ENCODE results near the gene TMEM132D. TPM values are rescaled to one million over a fixed set of nuclear protein-coding genes. Genes with fewer than 3 reads are reported as not detected.

The TMEM132D gene
- total and polyA plus RNA-seq, 2 donors (not counting 3 experiments of a cell fraction or from before 2014, with no cell fraction given): not detected

- Histone ChIP-seq H3K4me2 (ENCODE audit: insufficient read depth, low read length) (no peak overlapping the region), H3K36me3 (ENCODE audit: control insufficient read depth in 2 of 2, extremely low read depth in 1 of 2, insufficient read depth in 2 of 2, low read length in 2 of 2) (no peaks in the 10 kb centered on the region), H3K4me3 (replicated peaks in 1 of 3; ENCODE audit: insufficient read depth in 1 of 3, low read depth in 1 of 3, low read length in 3 of 3) (no peak overlapping the region), H3K27ac (ENCODE audit: insufficient read depth, low read depth, low read length) (no peak overlapping the region), H2AFZ (ENCODE audit: low read depth, low read length) (no peak overlapping the region), H3K9me3 (replicated peaks; ENCODE audit: control insufficient read depth, insufficient read depth, low read length) (peaks cover 2% of the 10 kb centered on the region), H3K79me2 (ENCODE audit: control insufficient read depth, insufficient read depth, low read length) (no peaks in the 10 kb centered on the region), H3K27me3 (ENCODE audit: control insufficient read depth in 2 of 2, insufficient read depth in 2 of 2, low read length in 2 of 2) (no peaks in the 10 kb centered on the region), H3K9ac (replicated peaks; ENCODE audit: extremely low read depth, insufficient read depth, low read length) (no peak overlapping the region), H3K4me1 (ENCODE audit: control insufficient read depth, extremely low read depth, insufficient read depth, low read length) (no peaks in the 10 kb centered on the region), H4K20me1 (replicated peaks; ENCODE audit: control insufficient read depth, extremely low read depth, insufficient read depth, low read length) (no peaks in the 10 kb centered on the region), H3K9me1 (replicated peaks; ENCODE audit: control insufficient read depth, extremely low read depth, insufficient read depth, low read length) (no peaks in the 10 kb centered on the region)
- FAIRE-seq (no peak), DNase-seq (ENCODE audit: low read depth, low spot score) (no peak)
- TF ChIP-seq GATA2 (IDR thresholded peaks at IDR 0.05; ENCODE audit: insufficient read depth, insufficient read length, low read depth, low read length): no peak
- no peak for TF ChIP-seq JUN (IDR thresholded peaks at IDR 0.05; ENCODE audit: borderline replicate concordance, insufficient read depth, insufficient read length, low read depth)
- no peak for TF ChIP-seq EZH2 (IDR thresholded peaks at IDR 0.05; ENCODE audit: borderline replicate concordance, low read depth, low read length, severe bottlenecking)
- no peak for TF ChIP-seq MYC (IDR thresholded peaks at IDR 0.05; ENCODE audit: low read depth, low read length)
- no peak for TF ChIP-seq FOS (IDR thresholded peaks at IDR 0.05; ENCODE audit: borderline replicate concordance, insufficient read depth, low read length)
- TF ChIP-seq POLR2A (IDR thresholded peaks at IDR 0.05; ENCODE audit: low read depth, low read length): no peak
- TF ChIP-seq POLR2AphosphoS5 (IDR thresholded peaks at IDR 0.05; ENCODE audit: insufficient read depth, low read depth, low read length): no peak
- no peak for TF ChIP-seq CTCF (IDR thresholded peaks at IDR 0.05; ENCODE audit: extremely low read depth in 1 of 2, insufficient read depth in 1 of 2, low read depth in 1 of 2, low read length in 2 of 2)
- TF ChIP-seq MAX (IDR thresholded peaks at IDR 0.05; ENCODE audit: insufficient read depth, insufficient read length): no peak
- POLR2A ChIA-PET: no interaction called here
- intact Hi-C loops (cut with micrococcal nuclease): no loop called here
- dilution Hi-C loops (cut with MboI; ENCODE audit: extremely low pct_ligation_motif_present, low sequenced_read_pairs): no loop called here
- no TSS peak for BruUV-seq (replicated peaks)
- CTCF ChIA-PET: no interaction called here
These were observed 56.8 kb downstream of the TMEM132D start for GRCh38 chr12:129847063-129847462.
